ENCODE measurements around the gene SUGP1. TPM values are rescaled to one million over a fixed set of nuclear protein-coding genes. Genes with fewer than 3 reads are reported as not detected.

Gene SUGP1
- total RNA-seq, 2 donors from 2014 or later: 33.5 to 46.2 TPM

- intact Hi-C loops (cut with DNase I, micrococcal nuclease): no loop called here
- ATAC-seq (peak; percentile 43), DNase-seq (no peak)
These were observed 48.3 kb downstream of the SUGP1 start for GRCh38 chr19:19271828-19272599.

- DNase-seq: no peak
- intact Hi-C loops (cut with DNase I, micrococcal nuclease): no loop called here
- ATAC-seq: no peak
These were observed 49.3 kb downstream of the SUGP1 start for GRCh38 chr19:19270749-19271571.

- DNase-seq (no peak), ATAC-seq (no peak)
- intact Hi-C loops (cut with DNase I, micrococcal nuclease): no loop called here
These were observed 50.2 kb downstream of the SUGP1 start for GRCh38 chr19:19269952-19270694.

- DNase-seq: no peak
- ATAC-seq: no peak
- intact Hi-C loops (cut with DNase I, micrococcal nuclease): no loop called here
These were observed 51.6 kb downstream of the SUGP1 start for GRCh38 chr19:19268453-19269385.

GRCh38 chr19:19267305-19267704 is 53.0 kb downstream of the SUGP1 start:
- intact Hi-C loops (cut with DNase I, micrococcal nuclease): no loop called here
- ATAC-seq (no peak), DNase-seq (no peak)

GRCh38 chr19:19263886-19264487 is 56.3 kb downstream of the SUGP1 start:
- ATAC-seq: no peak
- intact Hi-C loops (cut with DNase I, micrococcal nuclease): no loop called here

GRCh38 chr19:19262190-19263057 is 57.9 kb downstream of the SUGP1 start:
- intact Hi-C loops (cut with DNase I, micrococcal nuclease): no loop called here
- no peak for ATAC-seq

More at GRCh38 chr19:19263886-19264487, 56.3 kb downstream of the SUGP1 start:
- DNase-seq: no peak

GRCh38 chr19:19261350-19262189 is 58.7 kb downstream of the SUGP1 start:
- ATAC-seq (no peak), DNase-seq (no peak)
- intact Hi-C loops (cut with DNase I, micrococcal nuclease): no loop called here

More at GRCh38 chr19:19262190-19263057, 57.9 kb downstream of the SUGP1 start:
- no peak for DNase-seq

GRCh38 chr19:19260417-19261214 is 59.7 kb downstream of the SUGP1 start:
- no peak for ATAC-seq
- DNase-seq: no peak
- intact Hi-C loops (cut with DNase I, micrococcal nuclease): no loop called here

- intact Hi-C loops (cut with DNase I, micrococcal nuclease): no loop called here
- ATAC-seq (peak; percentile 62), DNase-seq (no peak)
These were observed 60.6 kb downstream of the SUGP1 start for GRCh38 chr19:19259741-19260140.

GRCh38 chr19:19258589-19259338 is 61.5 kb downstream of the SUGP1 start:
- ATAC-seq: no peak
- intact Hi-C loops (cut with DNase I, micrococcal nuclease): no loop called here
- no peak for DNase-seq

- no peak for DNase-seq
- no peak for ATAC-seq
- intact Hi-C loops (cut with DNase I, micrococcal nuclease): no loop called here
These were observed 62.3 kb downstream of the SUGP1 start for GRCh38 chr19:19257836-19258588.

- intact Hi-C loops (cut with DNase I, micrococcal nuclease): no loop called here
- DNase-seq (no peak), ATAC-seq (no peak)
These were observed 63.2 kb downstream of the SUGP1 start for GRCh38 chr19:19257137-19257536.

All from left colon (tissue), 2 donors.